Measurements from ENCODE around the gene GLMP. TPM values are rescaled to one million over a fixed set of nuclear protein-coding genes. Genes with fewer than 3 reads are reported as not detected.

Gene GLMP
- total and polyA plus RNA-seq, 2 of the 13 experiments (the other 11 are each of a cell fraction or from before 2014, with no cell fraction given): 44.6 to 75.8 TPM

DNA sequence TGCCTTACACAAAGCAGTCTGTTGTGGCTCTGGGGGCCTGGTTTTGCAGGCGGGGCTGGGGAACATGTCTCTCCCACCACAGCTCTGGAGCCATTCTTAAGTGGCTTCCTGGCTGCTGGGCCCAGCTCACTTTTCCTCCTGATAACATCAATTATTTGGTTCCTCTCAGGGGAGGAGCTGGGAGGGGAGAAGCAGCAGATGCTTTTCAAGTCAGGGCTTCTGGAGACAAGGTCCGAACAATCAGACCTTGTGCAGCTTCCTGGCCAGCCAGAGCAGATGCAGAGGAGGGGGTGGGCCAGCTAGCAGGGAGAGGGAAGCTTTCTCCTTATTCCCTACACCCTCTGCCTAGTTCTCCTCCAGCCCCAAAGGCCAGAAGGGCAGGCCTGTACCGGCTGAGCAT is 44.0 kb downstream of the GLMP start:
- DNase-seq (ENCODE audit: low spot score): no peak
- FAIRE-seq: no peak
- POLR2A ChIA-PET: no interaction called here
- CTCF ChIA-PET (ENCODE audit: low intra/inter-chr PET ratio, low total read pairs): no interaction called here
- in situ Hi-C loops (cut with HindIII; ENCODE audit: extremely low pct_ligation_motif_present, low pct_unique_long_range_greater_than_20kb) (no loop called here), intact Hi-C loops (cut with micrococcal nuclease; ENCODE audit: unreplicated experiment) (no loop called here)
- H3K27me3 ChIP-seq (ENCODE audit: control insufficient read depth in 1 of 2, insufficient read depth in 2 of 2, low read length in 2 of 2): no peaks in the 10 kb centered on the region
- no peaks in the 10 kb centered on the region for H3K79me2 ChIP-seq (ENCODE audit: insufficient read depth, low read length)
- WGBS (ENCODE audit: low lambda C conversion rate): 89% methylated on average over 2 of the region's 3 CpGs
- H2AFZ ChIP-seq (ENCODE audit: low read length): no peak overlapping the region
- H4K20me1 ChIP-seq (ENCODE audit: insufficient read depth, low read length): no peaks in the 10 kb centered on the region
- TF ChIP-seq, protein P1, sequence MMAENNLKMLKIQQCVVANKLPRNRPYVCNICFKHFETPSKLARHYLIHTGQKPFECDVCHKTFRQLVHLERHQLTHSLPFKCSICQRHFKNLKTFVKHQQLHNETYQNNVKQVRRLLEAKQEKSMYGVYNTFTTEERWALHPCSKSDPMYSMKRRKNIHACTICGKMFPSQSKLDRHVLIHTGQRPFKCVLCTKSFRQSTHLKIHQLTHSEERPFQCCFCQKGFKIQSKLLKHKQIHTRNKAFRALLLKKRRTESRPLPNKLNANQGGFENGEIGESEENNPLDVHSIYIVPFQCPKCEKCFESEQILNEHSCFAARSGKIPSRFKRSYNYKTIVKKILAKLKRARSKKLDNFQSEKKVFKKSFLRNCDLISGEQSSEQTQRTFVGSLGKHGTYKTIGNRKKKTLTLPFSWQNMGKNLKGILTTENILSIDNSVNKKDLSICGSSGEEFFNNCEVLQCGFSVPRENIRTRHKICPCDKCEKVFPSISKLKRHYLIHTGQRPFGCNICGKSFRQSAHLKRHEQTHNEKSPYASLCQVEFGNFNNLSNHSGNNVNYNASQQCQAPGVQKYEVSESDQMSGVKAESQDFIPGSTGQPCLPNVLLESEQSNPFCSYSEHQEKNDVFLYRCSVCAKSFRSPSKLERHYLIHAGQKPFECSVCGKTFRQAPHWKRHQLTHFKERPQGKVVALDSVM (CRISPR knock-in tag; IDR thresholded peaks at IDR 0.05): no peak
- TF ChIP-seq ZNF256 (CRISPR knock-in tag; conservative IDR thresholded peaks at IDR 0.05) (no peak), KAT8 (CRISPR knock-in tag; IDR thresholded peaks at IDR 0.05) (no peak), ZNF652 (CRISPR knock-in tag; IDR thresholded peaks at IDR 0.05; ENCODE audit: borderline replicate concordance, low read depth) (no peak), REXO4 (CRISPR knock-in tag; IDR thresholded peaks at IDR 0.05; ENCODE audit: borderline replicate concordance) (no peak), ZNF282 (IDR thresholded peaks at IDR 0.05; ENCODE audit: partially characterized antibody) (no peak)
- TF ChIP-seq, protein P2, sequence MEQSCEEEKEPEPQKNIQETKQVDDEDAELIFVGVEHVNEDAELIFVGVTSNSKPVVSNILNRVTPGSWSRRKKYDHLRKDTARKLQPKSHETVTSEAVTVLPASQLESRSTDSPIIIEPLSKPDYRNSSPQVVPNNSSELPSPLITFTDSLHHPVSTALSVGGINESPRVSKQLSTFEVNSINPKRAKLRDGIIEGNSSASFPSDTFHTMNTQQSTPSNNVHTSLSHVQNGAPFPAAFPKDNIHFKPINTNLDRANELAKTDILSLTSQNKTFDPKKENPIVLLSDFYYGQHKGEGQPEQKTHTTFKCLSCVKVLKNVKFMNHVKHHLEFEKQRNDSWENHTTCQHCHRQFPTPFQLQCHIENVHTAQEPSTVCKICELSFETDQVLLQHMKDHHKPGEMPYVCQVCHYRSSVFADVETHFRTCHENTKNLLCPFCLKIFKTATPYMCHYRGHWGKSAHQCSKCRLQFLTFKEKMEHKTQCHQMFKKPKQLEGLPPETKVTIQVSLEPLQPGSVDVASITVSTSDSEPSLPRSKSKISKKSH (CRISPR knock-in tag; IDR thresholded peaks at IDR 0.05; ENCODE audit: borderline replicate concordance): no peak
- TF ChIP-seq, protein P3, sequence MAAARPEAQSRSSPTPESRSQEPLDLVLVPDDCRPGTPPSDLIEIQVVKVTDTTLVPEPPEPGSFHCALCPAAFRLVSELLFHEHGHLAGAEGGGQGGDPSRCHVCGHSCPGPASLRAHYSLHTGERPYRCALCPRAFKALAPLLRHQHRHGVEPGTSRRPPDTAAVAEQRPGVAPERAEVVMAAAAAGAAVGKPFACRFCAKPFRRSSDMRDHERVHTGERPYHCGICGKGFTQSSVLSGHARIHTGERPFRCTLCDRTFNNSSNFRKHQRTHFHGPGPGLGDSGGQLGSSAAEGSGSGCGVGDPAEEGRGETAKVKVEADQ (CRISPR knock-in tag; IDR thresholded peaks at IDR 0.05; ENCODE audit: borderline replicate concordance): no peak
- H3K4me2 ChIP-seq (ENCODE audit: low read depth, low read length): no peak overlapping the region
- H3K9me3 ChIP-seq (ENCODE audit: low read length): no peaks in the 10 kb centered on the region
- no peak overlapping the region for H3K27ac ChIP-seq (ENCODE audit: extremely low read length, insufficient read depth, low read length)
- no peak for ATAC-seq
- no TSS peak for BruUV-seq (replicated peaks)
- H3K4me1 ChIP-seq (ENCODE audit: insufficient read depth, low read length): peaks cover 18% of the 10 kb centered on the region
- H3K9ac ChIP-seq (ENCODE audit: insufficient read depth, low read depth, low read length): no peak overlapping the region
- peaks cover 32 to 60% of the 10 kb centered on the region in 2 experiments; a peak in 4 of 5 replicates for H3K36me3 ChIP-seq (replicated peaks in 1 of 2; ENCODE audit: control insufficient read depth in 1 of 2, insufficient read depth in 2 of 2, low read length in 2 of 2)
- H3K4me3 ChIP-seq (replicated peaks in 1 of 3; ENCODE audit: insufficient read depth in 1 of 3, low read depth in 2 of 3, low read length in 3 of 3): no peak overlapping the region
